RKO (cell line): ENCODE data around the gene PPM1D.
A peak's percentile ranks its signal among the peaks of the same experiment; 100 is the strongest.

Experiments used
- DNase-seq: peaks from one replicate; pipeline ENCODE4 v3.0.0-alpha.2; 2016; ENCODE audit warnings: low spot score

PPM1D gene

DNA sequence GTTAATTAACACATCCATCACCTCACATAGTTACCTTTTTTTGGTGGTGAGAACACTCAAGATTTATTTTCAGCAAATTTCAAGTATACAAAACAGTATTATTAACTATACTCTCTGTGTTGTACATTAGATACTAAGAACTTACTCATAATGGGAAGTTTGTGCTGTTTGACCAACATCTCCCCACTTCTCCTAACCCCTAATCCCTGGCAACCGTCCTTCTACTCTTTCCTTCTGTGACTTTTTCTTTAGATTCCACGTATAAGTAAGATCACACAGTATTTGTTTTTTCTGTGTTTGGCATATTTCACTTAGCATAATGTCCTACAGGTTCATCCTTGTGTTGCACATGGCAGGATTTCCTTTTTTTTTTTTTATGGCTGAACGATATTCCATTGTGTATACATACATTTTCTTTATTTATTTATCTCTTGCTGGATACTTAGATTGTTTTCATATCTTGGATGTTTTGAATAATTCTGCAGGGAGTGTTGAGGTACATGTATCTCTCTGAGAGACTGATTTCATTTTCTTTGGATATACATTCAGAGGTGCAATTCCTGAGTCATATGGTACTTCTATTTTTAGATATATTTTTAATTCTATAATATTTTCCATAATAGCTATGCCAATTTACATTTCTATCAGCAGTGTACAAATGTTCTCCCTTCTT, 19.0 kb downstream of the PPM1D start:
- DNase-seq, result no peak

DNA sequence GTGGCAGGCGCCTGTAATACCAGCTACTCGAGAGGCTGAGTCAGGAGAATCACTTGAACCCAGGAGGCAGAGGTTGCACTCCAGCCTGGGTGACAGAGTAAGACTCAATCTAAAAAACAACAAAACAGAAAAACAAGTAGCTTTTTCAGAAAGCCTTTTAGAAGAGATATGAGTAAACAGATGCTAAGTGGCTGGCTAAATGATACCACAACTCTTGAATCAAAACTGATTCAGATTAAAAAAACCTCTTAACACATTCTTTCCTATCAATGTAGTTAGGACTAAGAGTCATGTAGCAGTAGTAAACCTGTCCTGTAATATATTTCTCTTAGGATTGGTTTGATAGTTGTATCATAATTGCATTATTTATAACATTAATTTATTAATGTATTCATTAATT, 23.0 kb downstream of the PPM1D start:
- DNase-seq, result no peak

- DNase-seq, result no peak
These were observed 23.4 kb downstream of the PPM1D start for GRCh38 chr17:60623415-60623814.

DNA sequence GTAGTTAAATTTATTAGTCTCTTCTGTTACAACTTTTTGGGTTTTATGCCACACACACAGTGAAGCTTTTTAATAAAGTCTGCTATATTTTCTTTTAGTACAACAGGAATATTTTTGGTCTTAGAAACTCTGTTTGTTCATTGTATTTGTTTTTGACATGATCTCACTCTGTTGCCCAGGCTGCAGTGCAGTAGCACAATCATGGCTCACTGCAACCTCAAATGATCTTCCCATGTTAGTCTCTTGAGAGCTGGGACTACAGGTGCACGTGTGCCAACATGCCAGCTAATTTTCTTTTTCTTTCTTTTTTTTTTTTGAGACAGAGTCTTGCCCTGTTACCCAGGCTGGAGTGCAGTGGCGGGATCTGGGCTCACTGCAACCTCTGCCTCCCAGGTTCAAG, 27.1 kb downstream of the PPM1D start:
- DNase-seq, result no peak

DNA sequence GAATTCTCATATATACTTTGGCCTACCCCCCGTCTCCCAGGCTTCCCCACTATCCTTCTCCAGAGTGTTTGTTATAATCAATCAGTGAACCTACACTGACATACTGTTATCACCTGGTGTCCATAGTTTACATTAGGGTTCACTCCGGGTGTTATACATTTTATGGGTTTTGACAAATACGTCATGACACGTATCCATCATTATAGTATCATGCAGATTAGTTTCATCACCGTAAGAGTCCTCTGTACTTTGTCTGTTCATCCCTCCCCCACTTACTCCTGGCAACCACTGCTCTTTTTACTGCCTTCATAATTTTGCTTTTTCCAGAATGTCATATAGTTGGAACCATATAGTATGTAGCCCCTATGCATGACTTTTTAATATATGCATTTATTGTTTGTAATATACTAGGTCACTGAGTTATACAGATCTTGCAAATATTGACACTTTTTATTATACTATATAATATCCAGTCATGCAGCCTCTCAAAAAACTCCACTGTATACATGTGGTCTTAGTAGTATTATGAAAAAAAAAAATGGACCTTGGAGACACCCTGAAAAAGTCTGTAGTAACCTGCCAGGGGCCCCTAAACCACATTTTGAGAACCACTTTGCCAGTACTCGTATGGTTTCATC, 28.4 kb downstream of the PPM1D start:
- DNase-seq, result no peak

DNA sequence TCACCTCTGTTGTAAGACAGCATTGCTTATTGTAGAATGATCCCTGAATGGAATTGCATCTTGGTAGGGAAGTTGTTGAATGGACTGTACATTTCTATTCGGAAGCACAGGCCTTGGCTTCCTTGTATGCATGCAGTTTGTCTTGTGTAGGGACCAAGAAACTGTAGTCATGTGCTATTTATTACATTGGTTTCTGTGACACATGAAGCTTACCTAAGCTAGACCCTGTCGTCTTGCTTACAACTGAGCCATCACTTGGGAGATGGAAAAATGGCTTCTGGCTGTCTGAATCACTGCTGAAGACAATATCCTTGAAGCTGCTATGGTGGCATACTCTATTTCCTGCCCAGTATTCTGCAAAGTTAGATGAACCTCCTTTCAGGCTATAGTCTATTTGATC, 29.1 kb downstream of the PPM1D start:
- DNase-seq, result no peak

DNA sequence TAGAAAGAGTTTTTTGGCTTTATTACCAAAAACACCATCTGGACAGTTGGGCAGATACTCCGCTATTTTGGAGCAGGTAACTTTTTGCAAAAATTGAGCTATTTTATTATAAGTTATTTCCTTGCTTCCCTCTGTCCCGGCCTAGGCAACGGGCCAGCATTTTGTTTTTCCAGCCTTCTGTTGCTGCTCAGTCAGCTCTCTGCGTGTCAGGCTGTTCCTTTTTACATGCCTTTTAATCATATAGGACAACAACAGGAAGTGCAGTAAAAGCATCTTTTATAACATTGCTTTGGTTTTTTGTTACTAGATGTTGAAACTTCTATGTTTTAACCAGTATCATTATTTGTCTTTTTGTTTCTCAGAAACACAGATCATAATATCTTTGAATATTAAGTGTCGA, 30.4 kb downstream of the PPM1D start:
- DNase-seq, result no peak

DNA sequence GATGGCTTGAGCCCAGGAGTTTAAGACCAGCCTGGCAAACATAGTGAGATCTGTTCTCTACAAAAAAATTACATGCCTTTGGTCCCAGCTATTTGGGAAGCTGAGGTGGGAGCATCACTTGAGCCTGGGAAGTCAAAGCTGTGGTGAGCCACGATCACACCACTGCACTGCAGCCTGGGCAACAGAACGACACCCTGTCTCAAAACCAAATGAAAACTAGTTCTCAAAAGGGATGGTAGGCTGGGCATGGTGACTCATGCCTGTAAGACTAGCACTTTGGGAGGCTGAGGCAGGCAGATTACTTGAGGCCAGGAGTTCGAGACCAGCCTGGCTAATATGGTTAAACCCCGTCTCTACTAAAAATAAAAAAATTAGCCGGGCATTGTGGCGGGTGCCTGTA, 31.1 kb downstream of the PPM1D start:
- no peak for DNase-seq

DNA sequence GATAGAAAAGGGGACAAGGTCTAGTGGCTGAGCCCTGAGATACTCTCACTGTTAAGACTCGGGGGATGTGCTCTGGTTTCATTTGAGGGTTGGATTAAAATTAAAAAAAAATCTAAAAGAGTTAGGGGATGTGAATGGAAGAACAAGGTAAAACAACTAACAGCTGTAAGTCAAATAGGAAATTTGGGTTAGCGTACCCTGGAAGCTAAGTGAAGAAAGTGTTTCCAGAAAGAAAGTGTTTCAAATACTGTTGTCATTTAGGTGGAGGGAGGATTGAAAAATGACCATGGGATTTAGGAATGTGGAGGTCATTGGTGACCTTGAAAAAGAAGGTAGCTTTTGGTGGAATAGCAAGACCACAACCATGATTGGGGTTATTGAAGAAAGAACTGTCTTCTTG, 37.7 kb downstream of the PPM1D start:
- DNase-seq, result no peak

DNA sequence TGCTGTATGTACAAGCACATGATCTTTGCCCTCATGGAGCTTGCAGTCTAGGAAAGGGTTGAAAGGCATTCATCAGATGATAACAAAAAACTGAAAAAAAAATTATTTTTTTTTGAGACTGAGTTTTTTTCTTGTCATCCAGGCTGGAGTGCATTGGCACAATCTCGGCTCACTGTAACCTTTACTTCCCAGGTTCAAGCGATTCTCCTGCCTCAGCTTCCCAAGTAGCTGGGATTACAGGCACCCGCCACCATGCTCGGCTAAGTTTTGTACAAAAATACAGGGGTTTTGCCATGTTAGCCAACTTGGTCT, 39.0 kb downstream of the PPM1D start:
- DNase-seq, result no peak

- peak; percentile 40 for DNase-seq
These were observed 40.5 kb downstream of the PPM1D start for GRCh38 chr17:60640503-60640902.

DNA sequence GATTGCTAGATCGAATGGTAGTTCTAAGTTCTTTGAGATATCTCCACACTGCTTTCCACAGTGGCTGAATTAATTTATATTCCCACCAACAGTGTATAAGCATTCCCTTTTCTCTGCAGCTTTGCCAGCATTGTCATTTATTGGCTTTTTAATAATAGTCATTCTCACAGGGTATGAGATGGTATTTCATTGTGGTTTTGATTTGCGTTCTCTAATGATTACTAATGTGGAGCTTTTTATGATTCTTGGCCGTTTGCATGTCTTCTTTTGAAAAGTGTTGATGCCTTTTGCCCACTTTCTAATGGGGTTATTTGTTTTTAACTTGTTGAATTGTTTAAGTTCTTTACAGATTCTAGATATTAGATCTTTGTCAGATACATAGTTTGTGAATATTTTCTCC, 41.1 kb downstream of the PPM1D start:
- no peak for DNase-seq

GRCh38 chr17:60641810-60642220, 41.8 kb downstream of the PPM1D start:
- peak; percentile 78 for DNase-seq

- no peak for DNase-seq
These were observed 46.0 kb downstream of the PPM1D start for GRCh38 chr17:60645918-60646523.

DNA sequence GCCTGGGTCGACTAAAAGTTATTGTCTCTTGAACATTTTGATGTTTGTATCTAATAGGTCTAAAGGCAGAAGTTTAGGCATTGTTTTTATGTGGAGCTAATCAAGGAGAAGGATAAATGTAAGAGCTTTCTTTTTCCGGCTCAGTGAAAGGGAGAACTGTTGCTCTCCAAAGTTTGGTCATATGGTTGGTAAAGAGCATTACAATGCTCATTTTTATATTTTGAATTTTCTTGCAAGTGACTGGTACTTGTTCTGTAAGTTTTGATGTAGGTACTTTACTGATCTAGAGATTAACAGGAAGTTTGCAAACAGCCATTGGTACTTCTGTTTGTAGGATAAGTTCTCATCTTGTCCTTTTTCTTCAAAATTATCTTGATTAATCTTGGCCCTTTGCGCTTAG, 46.7 kb downstream of the PPM1D start:
- no peak for DNase-seq

DNA sequence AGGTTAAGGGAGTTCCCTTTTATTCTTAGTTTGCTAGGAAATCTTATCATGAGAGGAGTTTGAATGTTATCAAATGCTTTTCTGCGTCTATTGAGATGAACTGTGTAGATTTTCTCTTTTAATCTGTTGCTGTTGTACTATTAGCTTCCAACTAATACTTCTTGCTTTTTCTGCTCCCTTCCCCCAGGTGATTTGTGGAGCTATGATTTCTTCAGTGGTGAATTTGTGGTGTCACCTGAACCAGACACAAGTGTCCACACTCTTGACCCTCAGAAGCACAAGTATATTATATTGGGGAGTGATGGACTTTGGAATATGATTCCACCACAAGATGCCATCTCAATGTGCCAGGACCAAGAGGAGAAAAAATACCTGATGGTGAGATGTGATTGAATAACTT, 47.7 kb downstream of the PPM1D start:
- DNase-seq, result no peak

GRCh38 chr17:60652454-60653247, 52.7 kb downstream of the PPM1D start:
- no peak for DNase-seq

DNA sequence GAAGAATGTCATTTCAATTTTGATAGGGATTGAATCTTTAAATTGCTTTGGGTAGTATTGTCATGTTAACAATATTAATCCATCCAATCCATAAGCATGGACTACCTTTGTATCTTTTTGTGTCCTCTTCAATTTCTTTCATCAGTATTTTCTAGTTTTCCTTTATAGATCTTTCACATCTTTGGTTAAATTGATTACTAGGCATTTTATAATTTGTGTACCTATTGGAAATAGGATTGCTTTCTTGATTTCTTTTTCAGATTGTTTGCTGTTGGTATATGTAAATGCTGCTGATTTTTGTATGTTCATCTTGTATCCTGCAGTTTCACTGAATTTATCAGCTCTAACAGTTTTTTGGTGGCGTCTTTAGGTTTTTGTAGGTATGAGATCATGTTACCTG, 53.6 kb downstream of the PPM1D start:
- DNase-seq, result no peak

DNA sequence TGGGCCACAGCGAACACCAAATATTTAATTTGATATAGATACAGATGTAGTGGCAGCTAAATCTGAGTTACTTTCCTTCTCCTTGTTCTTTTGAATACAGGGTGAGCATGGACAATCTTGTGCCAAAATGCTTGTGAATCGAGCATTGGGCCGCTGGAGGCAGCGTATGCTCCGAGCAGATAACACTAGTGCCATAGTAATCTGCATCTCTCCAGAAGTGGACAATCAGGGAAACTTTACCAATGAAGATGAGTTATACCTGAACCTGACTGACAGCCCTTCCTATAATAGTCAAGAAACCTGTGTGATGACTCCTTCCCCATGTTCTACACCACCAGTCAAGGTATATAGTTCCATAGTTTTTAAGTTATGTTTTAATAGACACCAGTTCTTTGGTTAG, 56.5 kb downstream of the PPM1D start:
- no peak for DNase-seq

DNA sequence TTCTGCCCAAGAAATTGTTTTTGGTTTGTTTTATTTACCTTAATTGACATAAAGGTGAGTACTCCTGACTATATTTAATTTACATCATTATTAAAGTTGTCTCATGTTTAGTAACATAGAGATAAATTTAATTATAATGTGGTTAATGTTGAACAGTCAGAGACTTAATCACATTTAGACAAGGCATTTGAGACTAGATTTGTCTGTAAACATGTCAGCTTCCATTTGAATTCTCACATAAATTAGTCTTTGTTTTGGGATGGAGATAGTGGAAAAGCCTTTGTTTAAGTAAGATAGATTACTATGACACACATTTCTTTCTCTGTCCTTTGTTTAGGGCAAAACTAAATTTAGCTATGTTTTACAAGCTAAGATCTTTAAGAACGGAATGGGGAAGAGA, 59.2 kb downstream of the PPM1D start:
- DNase-seq, result no peak

DNA sequence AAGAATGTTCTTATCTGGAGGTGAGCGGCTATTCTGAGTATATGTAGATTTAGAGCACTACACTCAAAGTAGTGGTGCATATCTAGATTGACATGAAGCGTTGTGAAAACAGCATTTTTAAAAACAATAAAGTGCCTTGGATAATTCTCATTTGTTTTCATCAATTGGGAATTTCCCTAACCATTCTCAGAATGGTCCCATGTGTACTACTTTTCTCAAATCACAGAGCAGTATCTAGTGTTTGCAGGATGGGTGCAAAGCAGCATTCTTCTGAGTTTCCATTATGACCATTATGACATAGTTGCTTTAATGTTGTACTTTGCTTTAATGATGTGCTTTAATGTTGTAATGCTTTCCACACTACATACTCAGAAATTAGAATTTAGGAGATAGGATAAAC, 61.5 kb downstream of the PPM1D start:
- no peak for DNase-seq

DNA sequence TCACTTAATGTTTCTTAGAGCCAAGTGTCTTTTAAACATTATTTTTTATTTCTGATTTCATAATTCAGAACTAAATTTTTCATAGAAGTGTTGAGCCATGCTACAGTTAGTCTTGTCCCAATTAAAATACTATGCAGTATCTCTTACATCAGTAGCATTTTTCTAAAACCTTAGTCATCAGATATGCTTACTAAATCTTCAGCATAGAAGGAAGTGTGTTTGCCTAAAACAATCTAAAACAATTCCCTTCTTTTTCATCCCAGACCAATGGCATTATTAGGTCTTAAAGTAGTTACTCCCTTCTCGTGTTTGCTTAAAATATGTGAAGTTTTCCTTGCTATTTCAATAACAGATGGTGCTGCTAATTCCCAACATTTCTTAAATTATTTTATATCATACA, 64.0 kb downstream of the PPM1D start:
- no peak for DNase-seq

GRCh38 chr17:60665602-60666001, 65.6 kb downstream of the PPM1D start:
- DNase-seq, result no peak
